B cell (primary cell): ENCODE results near the gene USH2A. TPM values are rescaled to one million over a fixed set of nuclear protein-coding genes. Genes with fewer than 3 reads are reported as not detected.

Source experiments
- ATAC-seq: fragments of 200-7000 bp; cut with Tn5 transposase; one replicate; pipeline ENCODE4 v1.10.0; 2021; ENCODE audit warnings: low read depth, mild to moderate bottlenecking, moderate number of reproducible peaks, moderate library complexity
- CTCF ChIA-PET: fragments of 350-600 bp; sonication (Branson Sonifier 250); formaldehyde crosslinking; loops from one replicate; lab custom pipeline; 2021; ENCODE audit warnings: antibody characterized with exemption, inconsistent platforms; lab: Charles Lee
- POLR2A ChIA-PET: fragments of 350-600 bp; sonication (Branson Sonifier 250); formaldehyde crosslinking; loops from one replicate; lab custom pipeline; 2021; ENCODE audit warnings: antibody characterized with exemption; lab: Charles Lee
- DNase-seq: peaks from one replicate; pipeline ENCODE4 v3.0.0; 2013
- H2AFZ ChIP-seq: 2 replicates; pipeline ENCODE4 v1.6.1; 2012; ENCODE audit warnings: mild to moderate bottlenecking, low read depth, low read length; ENCODE audit not compliant: insufficient read depth, poor library complexity, severe bottlenecking
- H3K27ac ChIP-seq, 2 donors: 1 replicate in 1 of 2; 2 replicates in 1 of 2; pipeline ENCODE4 v1.5.1; 2012 to 2013; ENCODE audit warnings: low read length in 2 of 2, mild to moderate bottlenecking in 2 of 2, moderate library complexity in 1 of 2
- H3K27me3 ChIP-seq, 4 experiments: fragments of 200-600 bp in 1 of 4; sonication (generic) in 1 of 4; replicated peaks in 1 of 4; 1 replicate in 2 of 4; 2 replicates in 2 of 4; pipeline versions ENCODE4 v1.6.1 to v1.7.0; 2013 to 2016; ENCODE audit warnings: low read length in 3 of 4, mild to moderate bottlenecking in 2 of 4, mixed read lengths in 1 of 4, moderate library complexity in 1 of 4; ENCODE audit not compliant: insufficient read depth in 4 of 4, control insufficient read depth in 3 of 4; ENCODE audit errors: control extremely low read depth in 1 of 4
- H3K36me3 ChIP-seq, 2 experiments: replicated peaks in 1 of 2; 1 replicate in 1 of 2; 2 replicates in 1 of 2; pipeline versions ENCODE4 v1.6.1 to v1.7.1; 2013; ENCODE audit warnings: low read length in 1 of 2; ENCODE audit not compliant: insufficient read depth in 2 of 2, control insufficient read depth in 1 of 2; ENCODE audit errors: control extremely low read depth in 1 of 2, extremely low read depth in 1 of 2
- H3K4me1 ChIP-seq, 2 donors: fragments of 200-600 bp in 1 of 2; sonication (generic) in 1 of 2; 1 replicate in 1 of 2; 2 replicates in 1 of 2; pipeline versions ENCODE4 v1.5.1 to v1.6.1; 2013 to 2017; ENCODE audit warnings: low read length in 2 of 2; ENCODE audit not compliant: control insufficient read depth in 2 of 2, insufficient read depth in 2 of 2
- H3K4me2 ChIP-seq: replicated peaks from 2 replicates; pipeline ENCODE3; 2012; ENCODE audit warnings: mild to moderate bottlenecking, low read depth, low read length; ENCODE audit not compliant: poor library complexity, severe bottlenecking
- H3K4me3 ChIP-seq, 5 experiments: fragments of 200-600 bp in 1 of 5; sonication (generic) in 1 of 5; 1 replicate in 3 of 5; 2 replicates in 2 of 5; pipeline versions ENCODE4 v1.5.1 to v1.7.0; 2011 to 2016; ENCODE audit warnings: low read length in 4 of 5, mild to moderate bottlenecking in 4 of 5, low read depth in 2 of 5, control low read depth in 1 of 5, moderate library complexity in 1 of 5; ENCODE audit not compliant: insufficient read depth in 1 of 5; ENCODE audit errors: control extremely low read depth in 1 of 5, extremely low read depth in 1 of 5
- H3K79me2 ChIP-seq: fragments of 200-600 bp; sonication (generic); one replicate; pipeline ENCODE4 v1.6.0; 2016; ENCODE audit warnings: low read length; ENCODE audit not compliant: control insufficient read depth, insufficient read depth
- H3K9ac ChIP-seq: fragments of 200-600 bp; sonication (generic); 2 replicates; pipeline ENCODE4 v1.6.1; 2017; ENCODE audit warnings: mild to moderate bottlenecking, low read length, moderate library complexity
- H3K9me3 ChIP-seq, 3 donors: one replicate each; pipeline versions ENCODE4 v1.6.1 to v1.7.1; 2013; ENCODE audit warnings: low read length in 2 of 3; ENCODE audit not compliant: control insufficient read depth in 2 of 3, insufficient read depth in 1 of 3; ENCODE audit errors: control extremely low read depth in 1 of 3
- H4K20me1 ChIP-seq: 2 replicates; pipeline ENCODE4 v1.6.0; 2012; ENCODE audit warnings: mild to moderate bottlenecking, low read length; ENCODE audit not compliant: insufficient read depth, control insufficient read depth, poor library complexity, severe bottlenecking
- H3K27ac Mint-ChIP-seq: one replicate; pipeline ENCODE4 v1.8.0; 2021; ENCODE audit warnings: mixed read lengths
- H3K27me3 Mint-ChIP-seq: one replicate; pipeline ENCODE4 v1.8.0; 2021; ENCODE audit warnings: mixed read lengths
- H3K4me1 Mint-ChIP-seq: one replicate; pipeline ENCODE4 v1.8.0; 2021; ENCODE audit warnings: mixed read lengths
- H3K4me3 Mint-ChIP-seq: one replicate; pipeline ENCODE4 v1.8.0; 2021; ENCODE audit warnings: mixed read lengths
- H3K9me3 Mint-ChIP-seq: one replicate; pipeline ENCODE4 v1.8.0; 2022; ENCODE audit warnings: mixed read lengths; ENCODE audit not compliant: insufficient read depth
- EZH2 ChIP-seq: IDR thresholded peaks from 2 replicates; pipeline ENCODE4 v1.6.1; 2012; ENCODE audit warnings: borderline replicate concordance, low read depth, mild to moderate bottlenecking, moderate library complexity, low read length; ENCODE audit not compliant: insufficient read depth, poor library complexity, severe bottlenecking
- WGBS: methylation state at CpG from one replicate; pipeline ENCODE4 v1.1.5; 2013; ENCODE audit warnings: missing lambda C conversion rate; ENCODE audit not compliant: insufficient coverage; 5-methylcytosine and 5-hydroxymethylcytosine counted together
- intact Hi-C: fragments of 100-400 bp; cut with micrococcal nuclease; formaldehyde crosslinking; loops from one replicate; pipeline ENCODE4 v1.10.0; 2022
- polyA plus RNA-seq: library from polyadenylated mRNA; depleted of rRNA; stranded (reverse); fragments of >200 nt; gene quantifications from 2 replicates; pipeline ENCODE4 v1.2.3, GENCODE V29; 2012
- total RNA-seq, 2 donors: library from RNA; stranded (reverse); fragments of 120-200 nt in 1 of 2; gene quantifications; 1 replicate in 1 of 2; 2 replicates in 1 of 2; pipeline versions ENCODE4 v1.2.3 to v1.2.4, GENCODE V29; 2013 to 2022
- TF ChIP-seq, protein P1 (sequence below): fragments of 200-600 bp; IDR thresholded peaks from one replicate; pipeline ENCODE4 v1.8.0; 2022; ENCODE audit warnings: antibody characterized with exemption, mild to moderate bottlenecking

Gene USH2A
- total and polyA plus RNA-seq, 2 donors (not counting 1 experiment from before 2014, with no cell fraction given), result 0.01 TPM; not detected in 1

DNA sequence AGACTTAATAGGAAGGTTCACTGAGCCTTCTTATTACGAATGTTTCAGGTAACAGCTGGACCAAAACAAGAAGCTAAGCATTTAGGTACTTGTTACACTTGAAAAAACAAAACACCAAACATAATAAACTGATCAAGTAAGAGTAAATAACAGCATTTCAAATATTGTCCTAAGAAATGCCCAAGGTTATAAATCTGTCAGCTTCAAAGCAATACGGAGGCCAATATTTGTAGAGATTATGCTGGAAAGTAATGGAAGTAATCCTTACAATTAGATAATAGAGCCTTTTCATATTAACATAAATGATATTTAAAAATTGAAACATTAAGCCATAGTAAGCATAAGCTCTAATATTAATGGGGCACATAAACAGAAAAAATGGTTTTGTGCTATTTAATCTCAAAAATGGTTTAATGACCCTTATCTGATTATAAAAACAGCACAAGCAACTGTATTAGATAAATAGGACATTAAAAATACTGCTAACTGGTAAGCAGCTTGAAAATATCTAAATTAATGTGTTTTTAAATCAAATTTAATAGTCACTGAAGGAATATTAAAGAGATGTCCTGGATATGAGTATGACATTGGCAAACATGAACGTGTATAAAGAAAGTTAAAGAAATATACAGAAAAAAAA is 43.0 kb upstream of the USH2A start:
- ChIA-PET CTCF (no interaction called here), POLR2A (no interaction called here)
- Histone ChIP-seq H3K36me3 (no peaks in the 10 kb centered on the region), H4K20me1 (no peaks in the 10 kb centered on the region), H2AFZ (no peak overlapping the region), H3K4me2 (no peak overlapping the region), H3K27ac (no peak overlapping the region), H3K27me3 (no peaks in the 10 kb centered on the region), H3K9ac (no peak overlapping the region), H3K9me3 (no peaks in the 10 kb centered on the region), H3K79me2 (no peaks in the 10 kb centered on the region), H3K4me3 (no peak overlapping the region), H3K4me1 (no peaks in the 10 kb centered on the region)
- intact Hi-C loops, result no loop called here
- ATAC-seq (no peak), DNase-seq (no peak)
- no peaks in the 10 kb centered on the region for H3K27me3 Mint-ChIP-seq
- H3K27ac Mint-ChIP-seq, result no peak overlapping the region
- TF ChIP-seq, protein P1, sequence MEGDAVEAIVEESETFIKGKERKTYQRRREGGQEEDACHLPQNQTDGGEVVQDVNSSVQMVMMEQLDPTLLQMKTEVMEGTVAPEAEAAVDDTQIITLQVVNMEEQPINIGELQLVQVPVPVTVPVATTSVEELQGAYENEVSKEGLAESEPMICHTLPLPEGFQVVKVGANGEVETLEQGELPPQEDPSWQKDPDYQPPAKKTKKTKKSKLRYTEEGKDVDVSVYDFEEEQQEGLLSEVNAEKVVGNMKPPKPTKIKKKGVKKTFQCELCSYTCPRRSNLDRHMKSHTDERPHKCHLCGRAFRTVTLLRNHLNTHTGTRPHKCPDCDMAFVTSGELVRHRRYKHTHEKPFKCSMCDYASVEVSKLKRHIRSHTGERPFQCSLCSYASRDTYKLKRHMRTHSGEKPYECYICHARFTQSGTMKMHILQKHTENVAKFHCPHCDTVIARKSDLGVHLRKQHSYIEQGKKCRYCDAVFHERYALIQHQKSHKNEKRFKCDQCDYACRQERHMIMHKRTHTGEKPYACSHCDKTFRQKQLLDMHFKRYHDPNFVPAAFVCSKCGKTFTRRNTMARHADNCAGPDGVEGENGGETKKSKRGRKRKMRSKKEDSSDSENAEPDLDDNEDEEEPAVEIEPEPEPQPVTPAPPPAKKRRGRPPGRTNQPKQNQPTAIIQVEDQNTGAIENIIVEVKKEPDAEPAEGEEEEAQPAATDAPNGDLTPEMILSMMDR, result no peak
- TF ChIP-seq EZH2, result no peak
- no peak overlapping the region for H3K4me3 Mint-ChIP-seq
- no peaks in the 10 kb centered on the region for H3K9me3 Mint-ChIP-seq
- H3K4me1 Mint-ChIP-seq, result no peaks in the 10 kb centered on the region
- no CpG with 5 or more reads among the region's 3 CpGs for WGBS

DNA sequence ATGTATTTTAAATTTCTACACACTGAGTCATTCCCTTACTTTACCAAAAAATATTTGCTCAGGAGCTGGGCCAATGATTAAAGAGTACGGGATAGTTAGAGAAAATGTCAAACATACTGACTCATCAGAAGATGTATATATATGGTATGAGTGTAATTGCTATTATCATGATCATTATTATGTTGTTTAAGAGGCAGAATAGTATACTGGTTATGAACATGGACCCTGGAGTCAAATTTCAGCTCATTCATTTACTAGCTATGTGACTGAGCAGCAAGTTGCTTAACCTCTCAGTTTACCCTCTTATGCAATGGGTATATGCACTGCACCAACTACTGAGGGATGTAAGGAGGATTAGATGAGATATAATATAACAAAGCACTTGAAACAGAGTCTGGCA is 41.2 kb upstream of the USH2A start:
- ATAC-seq (no peak), DNase-seq (no peak)
- Histone ChIP-seq H3K4me2 (no peak overlapping the region), H3K36me3 (no peaks in the 10 kb centered on the region), H3K79me2 (no peaks in the 10 kb centered on the region), H3K4me1 (no peaks in the 10 kb centered on the region), H4K20me1 (no peaks in the 10 kb centered on the region), H3K27ac (no peak overlapping the region), H2AFZ (no peak overlapping the region), H3K9me3 (no peaks in the 10 kb centered on the region), H3K27me3 (no peaks in the 10 kb centered on the region), H3K9ac (no peak overlapping the region), H3K4me3 (no peak overlapping the region)
- no peak overlapping the region for H3K27ac Mint-ChIP-seq
- no CpG with 5 or more reads among the region's 1 CpG for WGBS
- no peaks in the 10 kb centered on the region for H3K27me3 Mint-ChIP-seq
- TF ChIP-seq, protein P1, result no peak
- no peak for TF ChIP-seq EZH2
- ChIA-PET CTCF (no interaction called here), POLR2A (no interaction called here)
- no peaks in the 10 kb centered on the region for H3K4me1 Mint-ChIP-seq
- H3K9me3 Mint-ChIP-seq, result no peaks in the 10 kb centered on the region
- intact Hi-C loops, result no loop called here
- no peak overlapping the region for H3K4me3 Mint-ChIP-seq
